Measurements from ENCODE around the gene LBX2. TPM values are rescaled to one million over a fixed set of nuclear protein-coding genes. Genes with fewer than 3 reads are reported as not detected.

The LBX2 gene
- total and polyA plus RNA-seq, 9 of the 15 experiments (the other 6 are each of a cell fraction or from before 2014, with no cell fraction given): 0.39 to 6.2 (median 1.8) TPM; not detected in 1

- Histone ChIP-seq H2AFZ (ENCODE audit: low read depth, low read length) (peak overlapping the region; percentile 89), H3K9me1 (ENCODE audit: control insufficient read depth, insufficient read depth, low read length) (no peaks in the 10 kb centered on the region), H3K9me3 (replicated peaks; ENCODE audit: control insufficient read depth, insufficient read depth, low read depth, low read length) (no peaks in the 10 kb centered on the region), H3K79me2 (ENCODE audit: control insufficient read depth, insufficient read depth, low read length) (peaks cover 21% of the 10 kb centered on the region), H4K20me1 (replicated peaks; ENCODE audit: control insufficient read depth, insufficient read depth, low read length) (no peaks in the 10 kb centered on the region; the same call in 1 of the 2 replicates), H3K36me3 (ENCODE audit: control insufficient read depth, insufficient read depth, low read length) (peaks cover 25% of the 10 kb centered on the region), H3K27me3 (ENCODE audit: control insufficient read depth in 2 of 2, insufficient read depth in 2 of 2, low read length in 2 of 2) (no peaks in the 10 kb centered on the region), H3K9ac (ENCODE audit: insufficient read depth in 1 of 2, low read depth in 2 of 2, low read length in 2 of 2) (peak overlapping the region; percentile 85 to 99), H3K4me2 (ENCODE audit: insufficient read depth, low read length) (peak overlapping the region; percentile 90), H3K4me1 (replicated peaks in 1 of 2; ENCODE audit: control insufficient read depth in 2 of 2, insufficient read depth in 2 of 2, low read length in 2 of 2) (peaks cover 7 to 32% of the 10 kb centered on the region in 2 experiments; a peak in 3 of 5 replicates), H3K27ac (ENCODE audit: extremely low read depth, low read depth, low read length) (peak overlapping the region; percentile 73), H3K4me3 (peak overlapping the region; percentile 88)
- WGBS (ENCODE audit: insufficient coverage, low coverage, missing lambda C conversion rate): 0% methylated on average over 7 of the region's 13 CpGs
- DNase-seq (ENCODE audit: extremely low read depth in 1 of 4, low spot score in 3 of 4) (no peak), FAIRE-seq (no peak), ATAC-seq (peak; percentile 22)
- ChIA-PET CTCF (ENCODE audit: low intra/inter-chr PET ratio) (no interaction called here), POLR2A (interaction anchor here (1.0 kb wide), 2 partner anchors 9 to 10 kb away, joined by 3 read pairs; partner anchors contain the start of gene INO80B)
- TF ChIP-seq E2F6 (IDR thresholded peaks at IDR 0.05; ENCODE audit: borderline replicate concordance in 1 of 2, extremely low read depth in 1 of 2, insufficient read depth in 1 of 2, insufficient read length in 1 of 2, low read depth in 1 of 2, low read length in 1 of 2, poor library complexity in 1 of 2, severe bottlenecking in 1 of 2): peak in 1 of 2 experiments; percentile 63
- peak; percentile 42 for TF ChIP-seq MGA (IDR thresholded peaks at IDR 0.05)
- TF ChIP-seq C11orf30 (IDR thresholded peaks at IDR 0.05; ENCODE audit: low read depth): no peak
- TF ChIP-seq ZNF384 (IDR thresholded peaks at IDR 0.05; ENCODE audit: low read depth, low read length): no peak
- BruUV-seq (replicated peaks): no TSS peak
- intact Hi-C loops (cut with micrococcal nuclease) (no loop called here), in situ Hi-C loops (cut with MboI) (no loop called here)
Observed at GRCh38 chr2:74464406-74464805, 35.0 kb downstream of the LBX2 start.

Data from K562 (cell line).